GM18507 (cell line): Measurements from ENCODE around the gene EIPR1.

Experiments
- DNase-seq: peaks from one replicate; pipeline ENCODE4 v3.0.0; 2011; ENCODE audit warnings: low read depth; ENCODE audit not compliant: insufficient read length; ENCODE audit errors: extremely low spot score
- FAIRE-seq: peaks from 2 replicates; lab custom pipeline; 2011; peaks lifted over from hg19 to GRCh38; lab: Jason Lieb, UNC

The EIPR1 gene

DNA sequence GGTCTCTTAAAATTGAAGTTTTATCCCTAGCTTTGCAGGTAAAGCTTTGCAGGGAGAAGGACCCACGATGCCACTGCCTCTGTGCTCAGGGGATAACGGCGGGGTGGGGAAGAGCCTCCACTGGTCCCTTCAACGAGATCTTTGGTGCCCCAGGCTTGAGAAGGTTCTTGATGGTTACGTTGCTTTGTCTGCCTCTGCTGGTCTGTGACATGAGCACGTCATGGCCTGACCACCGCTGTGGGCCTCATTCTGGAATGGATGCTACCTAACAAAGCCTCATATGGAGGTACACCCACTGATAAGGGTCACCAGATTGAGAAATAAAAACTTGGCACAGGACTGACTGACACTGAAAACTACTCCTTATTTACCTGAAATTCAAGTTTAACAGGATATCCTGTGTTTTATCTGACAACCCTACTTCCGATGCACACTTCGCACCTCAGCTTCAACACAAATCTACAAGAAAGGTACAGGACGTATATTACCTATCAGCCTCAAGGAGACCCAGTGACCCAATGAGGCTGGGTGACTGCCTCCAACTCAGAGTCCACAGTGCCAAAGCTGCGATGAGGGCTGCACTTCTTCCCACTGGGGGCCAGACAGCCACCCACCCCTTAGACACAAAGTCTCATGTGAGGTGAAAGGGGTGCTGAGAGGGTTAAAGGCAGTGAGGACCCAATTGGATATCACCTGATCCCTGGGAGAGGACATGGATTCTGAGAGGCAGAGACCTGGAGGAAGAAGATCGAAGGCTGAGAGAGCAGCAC is 64.9 kb downstream of the EIPR1 start:
- no peak for DNase-seq
- FAIRE-seq, result no peak

DNA sequence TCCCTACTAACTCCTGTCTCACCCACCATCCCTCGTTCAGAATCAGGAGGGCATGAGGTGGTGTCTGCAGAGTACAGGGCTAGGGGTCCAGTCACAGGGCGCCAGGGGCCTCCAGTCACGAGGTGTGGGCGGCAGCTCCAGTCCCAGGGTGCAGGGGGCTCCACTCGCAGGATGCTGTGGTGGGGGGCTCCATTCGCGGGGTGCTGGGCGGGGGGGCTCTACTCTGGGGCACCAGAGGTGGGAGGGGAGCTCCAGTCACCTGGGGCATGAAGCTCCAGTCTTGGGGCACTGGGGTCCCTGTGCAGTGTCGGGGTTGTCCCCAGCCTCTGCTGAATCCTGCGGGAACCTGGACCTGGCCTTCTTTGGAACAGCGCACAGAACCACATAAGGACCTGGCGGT is 66.0 kb downstream of the EIPR1 start:
- FAIRE-seq (no peak), DNase-seq (no peak)

DNA sequence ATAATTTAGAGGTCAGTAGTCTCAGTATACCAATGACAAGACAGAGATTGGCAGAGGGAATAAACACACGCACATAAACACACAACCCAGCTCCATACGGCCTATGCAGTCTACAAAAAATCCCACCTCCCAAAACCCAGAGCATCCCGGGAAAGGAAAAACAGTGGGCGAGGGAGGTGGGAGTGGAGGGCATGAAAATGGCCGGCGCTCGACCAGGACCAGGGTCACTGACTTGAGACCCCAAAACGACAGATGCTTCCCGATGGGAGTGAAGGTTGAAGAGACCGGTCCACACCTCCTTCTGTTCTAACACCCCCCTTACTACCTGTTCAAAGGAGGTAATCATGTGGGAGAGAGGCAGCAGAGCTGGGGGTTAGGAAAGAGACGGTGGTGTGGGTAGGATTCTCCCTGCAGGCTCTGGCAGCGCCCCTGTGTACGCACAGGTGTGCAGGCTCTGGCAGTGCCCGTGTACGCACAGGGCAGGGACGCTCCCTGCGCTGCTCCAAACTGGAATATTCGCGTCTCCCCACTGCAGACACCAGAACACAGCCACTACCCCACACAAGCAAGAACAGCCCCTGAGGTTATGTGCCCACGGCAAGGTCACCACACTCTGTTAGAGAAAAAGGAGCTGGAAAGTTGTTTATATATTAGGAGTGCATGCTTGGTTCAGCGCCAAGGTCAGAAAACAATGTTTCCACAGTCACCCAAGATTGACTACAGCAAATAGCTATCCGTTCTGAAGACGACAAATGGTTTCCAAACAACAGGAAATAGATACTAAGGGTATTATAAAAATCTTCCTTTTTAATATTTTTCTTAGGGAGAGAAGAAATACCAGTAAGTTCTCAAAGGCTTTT is 67.9 kb downstream of the EIPR1 start:
- FAIRE-seq, result no peak

DNA sequence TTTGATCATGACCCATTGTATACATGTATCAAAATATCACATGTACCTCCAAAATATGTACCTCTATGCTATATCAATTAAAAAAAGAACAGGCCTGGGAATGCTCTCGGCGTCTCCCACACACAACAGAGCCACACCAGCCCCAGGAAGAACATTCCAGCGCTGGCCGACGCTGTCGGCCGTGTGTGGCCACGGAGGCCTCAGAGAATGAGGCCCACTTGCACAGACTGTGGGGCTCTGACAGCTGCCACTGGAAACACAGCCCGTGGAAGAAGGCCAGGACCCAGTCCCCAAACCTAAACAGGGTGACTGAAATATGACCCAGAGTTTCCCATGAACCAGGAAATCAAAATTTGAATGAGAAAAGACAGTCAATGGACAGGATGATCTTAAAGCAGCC is 69.7 kb downstream of the EIPR1 start:
- FAIRE-seq, result no peak
- DNase-seq, result no peak

More for the DNA sequence above, 67.9 kb downstream of the EIPR1 start:
- no peak for DNase-seq

DNA sequence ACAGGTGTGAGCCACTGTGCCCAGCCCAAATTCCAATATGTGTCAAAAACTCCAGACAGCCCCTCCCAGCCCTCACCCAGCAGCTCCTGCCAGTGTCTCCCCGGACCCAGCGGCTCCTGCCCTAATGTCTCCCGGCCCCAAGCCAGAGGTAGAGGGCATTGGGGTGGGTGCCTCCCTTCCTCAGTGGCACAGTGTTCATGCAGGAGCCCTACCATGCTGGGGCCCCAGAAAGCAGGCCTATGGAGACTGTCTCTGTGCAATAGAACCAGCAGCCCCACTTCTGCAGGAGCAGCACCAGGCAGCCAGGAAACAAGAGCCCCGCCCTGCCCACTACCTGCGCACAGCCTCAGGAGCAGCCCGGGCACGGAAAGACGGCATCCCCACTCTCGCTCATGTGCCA is 70.4 kb downstream of the EIPR1 start:
- FAIRE-seq (no peak), DNase-seq (no peak)

DNA sequence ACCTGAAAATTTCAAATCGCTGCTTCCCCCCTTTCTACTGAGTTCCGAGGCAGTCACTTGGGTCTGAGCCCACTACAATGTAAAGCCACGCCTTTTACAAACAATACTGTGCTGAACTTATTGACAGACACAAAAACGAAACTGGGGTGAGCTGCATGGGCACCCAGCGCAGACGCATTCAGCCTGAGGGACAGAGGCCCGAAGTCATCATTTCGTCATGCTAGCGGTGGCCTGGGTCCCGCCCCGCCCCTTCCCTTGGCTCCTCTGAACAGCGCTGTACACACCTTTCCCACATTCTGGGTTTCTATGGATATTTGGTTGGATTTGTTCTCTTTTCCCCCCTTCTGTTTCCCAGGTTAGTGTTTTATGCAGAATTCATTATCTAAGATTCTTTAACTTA is 71.7 kb downstream of the EIPR1 start:
- FAIRE-seq (no peak), DNase-seq (no peak)

DNA sequence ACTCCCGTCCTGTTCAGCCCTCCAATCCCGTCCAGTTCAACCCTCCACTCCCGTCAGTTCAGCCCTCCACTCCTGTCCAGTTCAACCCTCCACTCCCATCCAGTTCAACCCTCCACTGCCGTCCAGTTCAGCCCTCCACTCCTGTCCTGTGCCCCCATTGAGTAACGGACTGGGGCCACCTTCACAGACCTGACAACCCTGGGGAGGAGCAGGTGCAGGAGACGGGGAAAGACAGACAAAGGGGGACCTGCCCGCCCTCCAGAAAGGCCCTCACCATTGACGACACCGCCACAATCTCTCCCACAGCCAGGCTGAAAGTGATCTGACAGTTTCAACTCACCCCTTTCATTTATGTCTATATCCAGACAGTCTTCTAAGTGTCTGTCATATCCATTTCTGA is 72.2 kb downstream of the EIPR1 start:
- no peak for DNase-seq
- no peak for FAIRE-seq

DNA sequence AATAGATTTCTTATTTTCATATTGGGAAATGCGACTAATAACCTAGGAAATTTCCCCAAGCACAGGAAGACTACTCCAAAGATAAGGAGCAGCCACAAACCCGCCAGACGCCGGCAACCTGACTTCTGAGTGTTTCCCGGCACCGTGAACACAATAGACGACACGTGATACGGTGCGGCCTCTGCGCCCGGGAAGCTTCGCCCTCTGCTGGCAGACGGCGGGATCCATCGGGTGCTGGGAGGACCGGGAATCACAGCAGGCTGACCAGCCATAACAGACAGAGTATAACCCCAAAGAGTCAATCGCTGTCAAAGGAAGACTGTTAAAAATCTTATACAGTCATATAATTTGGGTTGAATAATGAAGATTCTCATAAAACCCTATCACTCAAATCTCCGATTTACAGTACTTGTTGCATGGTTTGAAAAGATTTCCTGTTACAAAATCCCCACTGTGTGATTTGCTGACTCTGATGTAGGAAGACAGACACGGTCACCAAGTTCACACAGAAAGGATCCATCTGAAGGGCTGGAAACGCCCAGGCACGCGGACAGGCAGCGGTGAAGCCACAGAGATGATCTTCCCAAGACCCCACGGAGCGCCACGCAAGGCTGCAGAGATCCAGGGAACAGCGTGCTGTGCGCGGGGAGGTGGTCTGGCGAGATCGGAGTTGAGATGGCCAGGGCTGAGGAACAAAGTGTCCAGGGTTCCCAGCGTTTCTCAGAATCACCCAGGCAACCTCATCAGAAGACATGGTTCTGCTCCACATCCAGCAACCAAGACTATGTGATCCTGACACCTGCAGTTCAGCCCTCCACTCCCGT is 73.8 kb downstream of the EIPR1 start:
- peak; percentile 73 for DNase-seq
- peak; percentile 61 for FAIRE-seq

DNA sequence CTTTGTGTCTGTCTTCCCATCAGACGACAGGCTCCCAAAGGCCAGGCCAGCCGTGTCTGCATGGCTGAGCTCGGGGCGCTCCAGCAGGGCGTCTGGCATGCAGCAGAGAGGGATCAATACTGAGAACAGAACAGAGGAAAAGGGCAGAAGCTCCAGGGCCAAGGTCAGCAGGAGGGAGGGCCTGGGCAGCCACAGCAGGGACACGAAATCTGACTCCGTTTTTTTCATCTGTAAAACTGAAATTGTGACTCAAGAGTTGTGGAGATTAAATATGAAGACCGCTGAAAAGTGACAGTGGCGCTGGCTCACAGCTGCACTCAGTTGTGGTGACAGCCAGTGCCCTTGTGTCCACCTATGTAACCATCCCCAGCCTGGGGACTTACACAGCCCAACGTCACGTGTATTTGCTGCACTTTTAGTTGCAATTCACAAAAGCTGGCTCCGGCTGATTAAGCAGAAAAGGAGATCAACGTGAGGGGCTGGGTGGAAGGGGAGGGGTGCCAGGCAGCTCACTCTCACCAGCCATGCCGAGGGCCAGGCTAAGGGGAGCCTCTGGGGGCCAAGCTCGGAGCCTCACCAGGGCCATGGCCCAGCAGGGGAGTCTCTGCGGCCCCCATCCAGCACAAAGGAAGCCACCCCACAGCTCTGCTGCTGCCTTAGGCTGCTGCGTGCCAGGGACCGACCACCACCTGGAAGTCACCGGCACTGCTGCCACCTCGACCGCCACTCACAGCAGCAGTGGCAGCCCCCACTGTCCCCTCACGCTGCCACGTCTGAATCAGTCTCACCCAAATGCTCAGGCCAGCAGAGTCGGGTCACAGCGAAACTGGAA is 74.7 kb downstream of the EIPR1 start:
- no peak for DNase-seq
- no peak for FAIRE-seq

DNA sequence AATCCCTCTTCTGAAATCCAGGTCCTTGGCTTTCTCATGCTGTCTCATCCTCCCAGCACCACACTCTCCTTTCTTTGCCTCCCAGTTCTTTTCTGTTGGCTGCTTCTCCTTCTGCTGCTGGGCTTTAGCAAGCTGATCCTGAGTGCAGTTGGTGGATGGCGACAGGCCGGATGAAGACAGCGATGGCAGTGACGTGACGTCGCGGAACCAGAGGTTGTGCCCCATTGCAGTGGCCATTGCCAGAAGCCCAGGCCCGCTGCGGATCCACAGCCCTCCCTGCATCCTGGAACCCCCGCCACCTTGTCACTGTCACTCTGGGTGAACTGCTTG is 75.2 kb downstream of the EIPR1 start:
- DNase-seq (no peak), FAIRE-seq (no peak)

DNA sequence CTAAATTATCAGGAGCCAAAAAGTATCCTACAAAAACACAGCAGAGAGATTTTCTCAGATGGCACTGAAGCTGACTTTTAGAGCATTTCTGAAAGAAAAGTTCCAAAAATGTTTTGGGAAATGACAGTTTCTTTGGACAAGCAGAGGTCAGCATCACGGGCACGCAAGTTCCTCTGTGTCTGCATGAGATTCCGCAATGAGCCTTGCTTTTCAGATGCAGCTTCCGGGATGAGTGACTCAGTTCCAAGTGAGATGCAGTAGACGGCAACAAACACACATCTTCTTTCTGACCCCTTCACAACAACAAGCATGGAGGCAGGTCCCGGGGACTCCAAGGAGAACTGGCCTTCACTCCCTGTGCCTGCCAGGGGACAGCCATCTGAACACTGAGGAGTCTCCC is 76.6 kb downstream of the EIPR1 start:
- DNase-seq, result no peak
- FAIRE-seq, result no peak

DNA sequence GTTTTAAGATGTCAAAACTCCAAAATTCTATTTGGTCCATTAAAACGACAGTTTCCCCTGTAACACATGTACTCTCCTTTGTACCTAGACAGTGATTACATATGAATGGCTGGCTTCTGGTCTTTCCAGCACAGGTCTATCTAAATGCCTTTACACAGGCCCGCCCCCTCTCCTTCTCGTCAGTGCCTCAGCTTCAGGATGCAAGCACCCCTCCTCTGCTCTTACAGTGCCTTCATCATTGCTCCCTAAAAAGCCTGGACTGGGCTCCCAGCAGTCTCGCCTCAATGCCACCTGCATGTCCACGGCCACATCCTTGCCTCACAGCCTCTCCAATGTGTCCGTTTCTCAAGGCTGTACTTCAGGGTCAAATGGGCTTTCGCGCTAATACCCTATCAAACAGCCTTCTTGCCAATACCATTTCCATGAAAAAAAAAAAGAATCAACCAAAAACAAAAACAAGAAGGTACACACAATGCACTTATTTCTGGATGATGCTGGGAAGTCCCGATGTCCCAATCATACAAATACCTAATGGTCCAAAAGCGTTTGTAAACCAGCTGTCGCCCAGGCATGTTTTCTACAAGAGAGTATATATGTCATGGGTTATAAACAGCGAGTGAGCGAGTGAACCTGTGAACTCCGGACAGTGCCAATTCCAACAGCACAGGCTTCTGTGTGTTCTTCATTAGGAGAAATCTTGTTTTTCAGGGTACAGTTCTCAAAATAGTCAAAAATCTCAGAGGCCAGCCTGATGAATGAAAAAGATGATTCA is 77.2 kb downstream of the EIPR1 start:
- DNase-seq (no peak), FAIRE-seq (no peak)

DNA sequence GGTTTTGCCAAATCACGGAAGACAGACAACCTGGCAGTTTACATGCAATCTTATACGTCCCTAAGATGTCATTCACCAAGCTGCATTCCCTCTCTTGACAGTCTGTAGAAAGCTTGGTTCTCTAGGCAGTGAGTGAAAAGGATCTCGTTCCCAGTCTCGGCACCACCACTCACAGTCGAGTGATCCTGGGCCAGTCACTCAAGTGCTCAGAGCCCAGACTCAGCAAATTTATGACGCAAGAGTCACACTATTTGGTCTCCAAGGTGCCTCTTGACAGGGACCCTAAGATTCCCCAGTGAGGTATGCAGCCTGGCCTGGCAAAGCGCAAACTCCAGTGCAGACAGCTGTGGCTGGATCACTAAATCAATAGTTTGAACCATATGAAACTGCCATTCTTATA is 77.9 kb downstream of the EIPR1 start:
- DNase-seq (no peak), FAIRE-seq (no peak)

DNA sequence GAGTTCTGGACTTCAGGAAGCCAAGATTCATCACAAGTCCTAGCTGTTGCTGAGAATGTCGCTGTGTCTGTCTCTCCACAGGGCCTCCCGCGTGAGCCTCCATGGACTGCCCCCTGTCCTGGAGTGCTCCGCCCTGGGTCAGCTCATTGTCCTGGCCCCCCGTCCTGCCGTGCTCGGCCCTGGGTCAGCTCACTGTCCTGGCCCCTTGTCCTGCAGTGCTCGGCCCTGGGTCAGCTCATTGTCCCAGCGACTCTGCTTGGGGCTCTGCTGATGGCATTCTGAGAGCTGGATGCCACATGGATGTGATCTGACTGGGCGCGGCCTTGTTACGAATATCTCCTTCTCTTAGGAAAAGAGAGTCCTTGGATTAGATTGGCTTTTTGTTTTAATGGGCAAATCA is 78.5 kb downstream of the EIPR1 start:
- FAIRE-seq (no peak), DNase-seq (no peak)

DNA sequence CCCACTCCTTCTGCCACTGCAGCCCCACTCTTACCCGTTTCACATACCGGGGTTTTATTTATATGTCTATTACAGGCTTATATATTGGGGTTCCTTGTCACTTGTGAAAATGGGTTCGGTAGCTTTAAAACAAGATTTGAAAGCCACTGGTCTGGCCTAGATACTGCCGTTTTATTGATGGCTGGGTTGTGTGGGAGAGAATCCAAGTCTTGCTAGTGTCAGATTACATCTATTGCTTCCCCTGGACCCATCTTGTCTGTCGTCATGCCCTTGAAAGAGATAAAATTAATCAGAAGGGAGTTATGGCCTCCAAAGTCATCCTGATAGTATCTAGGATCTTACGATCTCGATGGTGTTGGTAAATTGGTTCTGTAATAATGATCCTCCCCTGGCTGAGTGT is 79.4 kb downstream of the EIPR1 start:
- FAIRE-seq (no peak), DNase-seq (no peak)

DNA sequence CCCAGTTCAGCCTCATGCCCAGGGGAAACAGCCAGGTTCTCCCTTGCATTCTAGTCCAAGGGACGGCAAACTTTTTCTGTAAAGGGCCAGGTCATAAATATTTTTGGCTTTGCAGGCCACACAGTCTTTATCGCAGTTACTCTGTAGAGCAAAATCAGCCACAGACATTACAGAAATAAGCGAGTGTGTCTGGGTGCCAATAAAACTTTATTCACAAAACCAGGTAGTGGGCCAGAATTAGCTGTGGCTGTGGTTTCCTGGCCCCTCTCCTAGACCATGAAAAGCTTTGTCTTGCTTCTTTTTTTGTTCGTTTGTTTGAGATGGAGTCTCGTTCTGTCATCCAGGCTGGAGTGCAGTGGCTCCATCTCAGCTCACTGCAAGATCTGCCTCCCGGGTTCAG is 80.1 kb downstream of the EIPR1 start:
- DNase-seq, result no peak
- no peak for FAIRE-seq

DNA sequence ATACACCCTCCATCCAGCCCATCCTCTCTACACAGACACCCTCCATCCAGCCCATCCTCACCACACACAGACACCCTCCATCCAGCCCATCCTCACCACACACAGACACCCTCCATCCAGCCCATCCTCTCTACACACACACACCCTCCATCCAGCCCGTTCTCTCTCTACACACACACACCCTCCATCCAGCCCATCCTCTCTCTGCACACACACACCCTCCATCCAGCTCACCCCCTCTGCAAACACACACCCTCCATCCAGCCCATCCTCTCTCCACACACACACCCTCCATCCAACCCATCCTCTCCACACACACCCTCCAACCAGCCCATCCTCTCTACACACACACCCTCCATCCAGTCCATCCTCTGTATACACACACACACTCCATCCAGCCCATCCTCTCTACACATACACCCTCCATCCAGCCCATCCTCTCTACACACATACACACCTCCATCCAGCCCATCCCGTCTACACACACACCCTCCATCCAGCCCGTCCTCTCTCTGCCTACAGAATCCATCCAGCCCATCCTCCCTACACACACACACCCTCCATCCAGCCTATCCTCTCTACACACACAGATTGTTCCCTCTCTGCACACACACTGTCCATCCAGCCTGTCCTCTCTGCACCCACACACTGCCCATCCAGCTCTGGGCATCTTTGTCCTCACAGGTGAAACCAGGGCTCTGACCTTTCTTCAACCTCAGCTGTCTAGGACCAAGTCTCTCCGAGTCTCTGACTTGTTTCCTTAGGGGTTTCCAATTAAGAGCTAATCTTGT is 81.2 kb downstream of the EIPR1 start:
- FAIRE-seq, result no peak

DNA sequence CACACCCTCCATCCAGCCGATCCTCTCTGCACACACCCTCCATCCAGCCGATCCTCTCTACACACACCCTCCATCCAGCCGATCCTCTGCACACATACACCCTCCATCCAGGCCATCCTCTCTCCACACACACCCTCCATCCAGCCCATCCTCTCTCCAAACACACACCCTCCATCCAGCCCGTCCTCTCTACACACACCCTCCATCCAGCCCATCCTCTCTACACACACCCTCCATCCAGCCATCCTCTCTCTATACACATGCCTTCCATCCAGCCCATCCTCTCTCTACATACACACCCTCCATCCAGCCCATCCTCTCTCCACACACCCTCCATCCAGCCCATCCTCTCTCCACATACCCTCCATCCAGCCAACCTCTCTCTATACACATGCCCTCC is 83.1 kb downstream of the EIPR1 start:
- no peak for DNase-seq
- FAIRE-seq, result no peak

More for the DNA sequence above, 81.2 kb downstream of the EIPR1 start:
- no peak for DNase-seq
